Measurements from ENCODE around the gene CDH4.

DNA sequence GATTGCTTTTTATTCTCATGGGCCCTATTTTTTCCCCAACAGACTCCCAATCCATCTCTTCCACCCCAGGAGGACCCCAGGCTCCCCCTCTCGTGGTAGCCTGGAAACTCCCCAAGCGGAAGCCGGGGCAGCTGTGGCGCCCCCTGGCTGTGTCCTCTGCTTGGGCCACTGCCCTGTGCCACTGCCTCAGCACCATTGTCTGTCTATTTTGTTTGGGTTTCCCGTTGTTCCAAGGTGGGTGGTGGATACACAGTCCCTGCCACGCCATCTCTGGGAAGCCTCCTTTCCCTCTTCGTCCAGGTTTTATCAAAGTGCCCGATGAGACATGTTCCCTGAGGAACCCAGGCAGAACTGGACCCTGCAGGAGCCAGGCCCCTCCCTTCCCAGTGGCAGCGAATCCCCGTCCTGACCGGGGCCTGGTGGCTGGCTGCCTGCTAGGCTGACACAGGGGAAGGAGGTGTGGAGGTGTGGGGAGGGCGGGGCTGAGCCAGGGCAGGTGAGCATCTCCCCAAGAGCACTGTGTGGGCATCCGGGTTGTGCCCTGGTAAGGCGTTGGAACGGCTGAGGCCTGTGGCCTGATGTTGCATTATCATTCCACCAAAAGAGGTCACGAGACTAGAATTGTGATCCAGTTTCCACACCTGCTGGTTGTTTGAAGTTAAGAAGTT, 228.2 kb downstream of the CDH4 start:
- TF ChIP-seq, protein P1, sequence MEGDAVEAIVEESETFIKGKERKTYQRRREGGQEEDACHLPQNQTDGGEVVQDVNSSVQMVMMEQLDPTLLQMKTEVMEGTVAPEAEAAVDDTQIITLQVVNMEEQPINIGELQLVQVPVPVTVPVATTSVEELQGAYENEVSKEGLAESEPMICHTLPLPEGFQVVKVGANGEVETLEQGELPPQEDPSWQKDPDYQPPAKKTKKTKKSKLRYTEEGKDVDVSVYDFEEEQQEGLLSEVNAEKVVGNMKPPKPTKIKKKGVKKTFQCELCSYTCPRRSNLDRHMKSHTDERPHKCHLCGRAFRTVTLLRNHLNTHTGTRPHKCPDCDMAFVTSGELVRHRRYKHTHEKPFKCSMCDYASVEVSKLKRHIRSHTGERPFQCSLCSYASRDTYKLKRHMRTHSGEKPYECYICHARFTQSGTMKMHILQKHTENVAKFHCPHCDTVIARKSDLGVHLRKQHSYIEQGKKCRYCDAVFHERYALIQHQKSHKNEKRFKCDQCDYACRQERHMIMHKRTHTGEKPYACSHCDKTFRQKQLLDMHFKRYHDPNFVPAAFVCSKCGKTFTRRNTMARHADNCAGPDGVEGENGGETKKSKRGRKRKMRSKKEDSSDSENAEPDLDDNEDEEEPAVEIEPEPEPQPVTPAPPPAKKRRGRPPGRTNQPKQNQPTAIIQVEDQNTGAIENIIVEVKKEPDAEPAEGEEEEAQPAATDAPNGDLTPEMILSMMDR (IDR thresholded peaks at IDR 0.05; ENCODE audit: insufficient read depth, low read length, poor library complexity, severe bottlenecking) = no peak
- no peak for TF ChIP-seq EZH2phosphoT487 (conservative IDR thresholded peaks at IDR 0.05; ENCODE audit: low read length)
